Right renal pelvis (tissue), 4 donors: Measurements from ENCODE around the gene DMRT3. TPM values are rescaled to one million over a fixed set of nuclear protein-coding genes. Genes with fewer than 3 reads are reported as not detected.

ENCODE experiments used
- polyA plus RNA-seq, 4 donors: library from polyadenylated mRNA; unstranded; fragments of 120-200 nt; gene quantifications; one replicate each; pipeline ENCODE4 v1.2.1, GENCODE V29; 2013; ENCODE audit not compliant: insufficient read length in 4 of 4

DMRT3 gene
- polyA plus RNA-seq, 4 donors, result 1.0 to 1.6 (median 1.5) TPM

Other genes with a start within 250 kb of the DMRT3 start
- gene DMRT1, start 135.0 kb upstream of the DMRT3 start, polyA plus RNA-seq, result under 1 TPM in 1 of 4 donors, not detected in 3; 0.05 TPM
- 1 to 10 TPM; 2.4 to 4.0 (median 2.8) TPM for gene DMRT2, start 73.7 kb downstream of the DMRT3 start, polyA plus RNA-seq